ENCODE results near the gene GOLGB1.

DNA sequence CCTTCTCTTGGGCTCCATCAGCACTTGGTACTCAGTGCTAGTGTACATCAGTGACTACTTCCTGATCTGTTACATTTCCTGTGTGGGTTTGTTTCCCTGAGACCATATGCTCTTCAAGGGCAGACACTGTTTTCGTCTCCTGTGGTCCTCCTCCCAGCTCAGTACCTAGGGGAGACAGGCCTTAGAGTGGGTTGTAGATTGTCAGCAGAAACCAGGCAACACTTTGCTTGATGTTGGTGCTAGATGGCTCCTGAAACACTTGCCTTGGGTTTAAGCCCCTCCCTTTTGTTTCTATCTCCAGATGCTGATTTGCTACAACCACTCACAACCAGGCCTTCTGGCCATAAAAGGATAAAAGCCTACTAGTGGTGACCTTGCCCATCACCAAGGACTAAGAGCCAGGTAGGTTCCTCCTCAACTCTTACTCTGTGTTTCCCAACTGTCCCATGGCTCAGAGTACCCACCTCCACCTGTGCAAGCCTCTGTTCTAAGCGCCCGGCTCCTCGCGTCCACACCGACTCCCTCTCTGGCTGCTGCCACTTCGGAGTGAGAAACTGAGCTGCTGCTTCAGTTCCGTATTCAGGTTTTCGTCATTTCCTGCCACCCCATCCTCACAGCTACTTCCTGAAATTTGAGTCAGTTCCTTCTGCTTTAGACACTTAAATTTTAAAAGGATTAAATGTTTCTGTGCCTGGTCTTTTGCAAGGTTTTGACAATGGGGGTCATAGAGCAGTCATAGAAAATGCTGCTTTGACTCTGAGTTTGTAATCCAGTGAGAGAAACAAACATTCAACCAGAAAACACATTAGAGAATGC is 89.0 kb downstream of the GOLGB1 start, which contains the start of gene HCLS1:
- TF ChIP-seq EP300 (IDR thresholded peaks at IDR 0.05) = no peak
- TF ChIP-seq, protein P1, sequence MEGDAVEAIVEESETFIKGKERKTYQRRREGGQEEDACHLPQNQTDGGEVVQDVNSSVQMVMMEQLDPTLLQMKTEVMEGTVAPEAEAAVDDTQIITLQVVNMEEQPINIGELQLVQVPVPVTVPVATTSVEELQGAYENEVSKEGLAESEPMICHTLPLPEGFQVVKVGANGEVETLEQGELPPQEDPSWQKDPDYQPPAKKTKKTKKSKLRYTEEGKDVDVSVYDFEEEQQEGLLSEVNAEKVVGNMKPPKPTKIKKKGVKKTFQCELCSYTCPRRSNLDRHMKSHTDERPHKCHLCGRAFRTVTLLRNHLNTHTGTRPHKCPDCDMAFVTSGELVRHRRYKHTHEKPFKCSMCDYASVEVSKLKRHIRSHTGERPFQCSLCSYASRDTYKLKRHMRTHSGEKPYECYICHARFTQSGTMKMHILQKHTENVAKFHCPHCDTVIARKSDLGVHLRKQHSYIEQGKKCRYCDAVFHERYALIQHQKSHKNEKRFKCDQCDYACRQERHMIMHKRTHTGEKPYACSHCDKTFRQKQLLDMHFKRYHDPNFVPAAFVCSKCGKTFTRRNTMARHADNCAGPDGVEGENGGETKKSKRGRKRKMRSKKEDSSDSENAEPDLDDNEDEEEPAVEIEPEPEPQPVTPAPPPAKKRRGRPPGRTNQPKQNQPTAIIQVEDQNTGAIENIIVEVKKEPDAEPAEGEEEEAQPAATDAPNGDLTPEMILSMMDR (IDR thresholded peaks at IDR 0.05) = no peak
